Activated effector memory CD4-positive, alpha-beta T cell treated with Interleukin-2 at 50 U/mL for 16 hours (primary cell): ENCODE measurements around the gene AP5S1.
"Not testable (repeated sequence)": the region's sequence is repeated elsewhere in the genome, so short reads cannot be mapped to it uniquely, and the experiment has no call there.

Source experiments
- DNase-seq: peaks from one replicate; pipeline ENCODE4 v3.0.0-alpha.2; 2020

AP5S1 gene

GRCh38 chr20:3812975-3813847 lies 7.1 kb upstream of the AP5S1 start:
- DNase-seq, result no peak

- DNase-seq, result no peak
Measured at GRCh38 chr20:3813848-3814581, 6.3 kb upstream of the AP5S1 start.

GRCh38 chr20:3814928-3815495 lies 5.3 kb upstream of the AP5S1 start:
- no peak for DNase-seq

- DNase-seq, result peak; percentile 41
Measured at GRCh38 chr20:3815703-3816315, 4.5 kb upstream of the AP5S1 start.

GRCh38 chr20:3818155-3819151 lies 1.9 kb upstream of the AP5S1 start:
- DNase-seq, result no peak

- no peak for DNase-seq
Measured at GRCh38 chr20:3819411-3820047, 818 bp upstream of the AP5S1 start.

- no peak for DNase-seq
Measured at GRCh38 chr20:3820901-3821727, 767 bp downstream of the AP5S1 start.

- DNase-seq, result no peak
Measured at GRCh38 chr20:3821996-3822395, 1.6 kb downstream of the AP5S1 start.

- no peak for DNase-seq
Measured at GRCh38 chr20:3823881-3824280, 3.5 kb downstream of the AP5S1 start.

- DNase-seq, result no peak
Measured at GRCh38 chr20:3825526-3825925, 5.2 kb downstream of the AP5S1 start.

- DNase-seq, result no peak
Measured at GRCh38 chr20:3826420-3826819, 6.1 kb downstream of the AP5S1 start.

GRCh38 chr20:3828798-3829197 lies 8.5 kb downstream of the AP5S1 start:
- no peak for DNase-seq

- not testable (repeated sequence) for DNase-seq
Measured at GRCh38 chr20:3829891-3830290, 9.5 kb downstream of the AP5S1 start.

GRCh38 chr20:3836132-3836531 lies 15.8 kb downstream of the AP5S1 start:
- DNase-seq, result no peak

GRCh38 chr20:3839328-3839727 lies 19.0 kb downstream of the AP5S1 start:
- DNase-seq, result no peak

GRCh38 chr20:3840201-3840600 lies 19.9 kb downstream of the AP5S1 start:
- not testable (repeated sequence) for DNase-seq

GRCh38 chr20:3842348-3842930 lies 22.1 kb downstream of the AP5S1 start:
- DNase-seq, result no peak

- DNase-seq, result no peak
Measured at GRCh38 chr20:3843490-3843889, 23.1 kb downstream of the AP5S1 start.

GRCh38 chr20:3843990-3844619 lies 23.8 kb downstream of the AP5S1 start:
- not testable (repeated sequence) for DNase-seq

- DNase-seq, result no peak
Measured at GRCh38 chr20:3846378-3846739, 26.0 kb downstream of the AP5S1 start.
